Vagina (tissue), 2 donors: Measurements from ENCODE around the gene SUN5. TPM values are rescaled to one million over a fixed set of nuclear protein-coding genes. Genes with fewer than 3 reads are reported as not detected.

Source experiments
- DNase-seq, 2 donors: peaks; one replicate each; pipeline ENCODE4 v3.0.0-alpha.2; 2017; ENCODE audit errors: extremely low spot score in 2 of 2
- H3K27ac ChIP-seq: fragments of 200-600 bp; sonication (generic); one replicate; pipeline ENCODE4 v1.5.1; 2019
- H3K27me3 ChIP-seq: fragments of 200-600 bp; sonication (generic); one replicate; pipeline ENCODE4 v1.5.1; 2019
- H3K36me3 ChIP-seq, 2 donors: fragments of 200-600 bp; sonication (generic); one replicate each; pipeline ENCODE4 v1.5.1; 2017 to 2019
- H3K4me1 ChIP-seq: fragments of 200-600 bp; sonication (generic); one replicate; pipeline ENCODE4 v1.5.1; 2019
- H3K4me3 ChIP-seq, 2 donors: fragments of 200-600 bp; sonication (generic); 1 replicate in 1 of 2; 2 replicates in 1 of 2; pipeline ENCODE4 v1.5.1; 2016 to 2019
- H3K9me3 ChIP-seq: fragments of 200-600 bp; sonication (generic); one replicate; pipeline ENCODE4 v1.5.1; 2019
- POLR2A ChIP-seq, 2 donors: fragments of 450-650 bp; IDR thresholded peaks; one replicate each; pipeline ENCODE4 v1.6.1; 2017; ENCODE audit warnings: antibody characterized with exemption in 2 of 2, mild to moderate bottlenecking in 2 of 2, moderate library complexity in 2 of 2
- POLR2AphosphoS5 ChIP-seq, 2 donors: sonication (generic); formaldehyde crosslinking; IDR thresholded peaks; one replicate each; pipeline ENCODE4 v1.9.0; 2017; ENCODE audit warnings: antibody characterized with exemption in 2 of 2, mild to moderate bottlenecking in 2 of 2, low read depth in 1 of 2; ENCODE audit not compliant: insufficient read depth in 1 of 2
- intact Hi-C: fragments of 100-400 bp; cut with DNase I; formaldehyde crosslinking; loops from one replicate; pipeline ENCODE4 v1.15.1; 2023
- total RNA-seq: library from RNA; depleted of rRNA; stranded (reverse); fragments of >200 nt; gene quantifications from one replicate; pipeline ENCODE4 v1.2.3, GENCODE V29; 2016
- TF ChIP-seq, protein P1 (sequence below), 3 experiments: fragments of 450-650 bp in 2 of 3; fragments of 200-600 bp in 1 of 3; sonication (generic) in 1 of 3; IDR thresholded peaks; one replicate each; pipeline ENCODE4 v1.5.1; 2017 to 2019; ENCODE audit warnings: antibody characterized with exemption in 3 of 3, mild to moderate bottlenecking in 2 of 3, moderate library complexity in 2 of 3

Gene SUN5
- total RNA-seq, 1 donor from 2014 or later: not detected

DNA sequence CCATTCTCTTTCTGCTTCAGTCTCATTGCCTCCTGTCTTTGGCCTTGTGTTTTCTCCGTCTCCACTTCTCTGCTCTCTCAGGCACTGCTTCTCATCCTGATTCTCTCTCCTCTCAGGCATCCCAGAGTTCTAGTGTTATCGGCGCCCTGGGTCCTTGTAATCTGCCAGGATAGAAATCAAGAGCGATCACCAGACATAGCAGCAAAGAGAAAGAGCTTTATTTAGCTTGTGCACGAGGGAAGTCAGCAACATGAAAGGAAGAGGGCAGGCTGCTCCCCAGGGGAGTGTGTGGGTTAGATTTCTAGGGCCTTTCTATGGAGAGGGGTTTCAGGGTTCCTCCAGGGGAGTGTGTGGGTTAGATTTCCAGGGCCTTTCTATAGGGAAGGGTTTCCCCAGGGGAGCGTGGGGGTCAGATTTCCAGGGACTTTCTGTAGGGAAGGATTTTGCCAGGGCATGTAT is 32.5 kb downstream of the SUN5 start:
- Histone ChIP-seq H3K36me3 (no peaks in the 10 kb centered on the region), H3K4me3 (no peak overlapping the region), H3K27ac (no peak overlapping the region), H3K9me3 (no peaks in the 10 kb centered on the region), H3K27me3 (no peaks in the 10 kb centered on the region), H3K4me1 (no peaks in the 10 kb centered on the region)
- DNase-seq: peak in 1 of 2 donors; percentile 44
- no peak for TF ChIP-seq POLR2AphosphoS5 (IDR thresholded peaks at IDR 0.05; ENCODE audit: insufficient read depth in 1 of 2, low read depth in 1 of 2)
- no peak for TF ChIP-seq POLR2A (IDR thresholded peaks at IDR 0.05)
- TF ChIP-seq, protein P1, sequence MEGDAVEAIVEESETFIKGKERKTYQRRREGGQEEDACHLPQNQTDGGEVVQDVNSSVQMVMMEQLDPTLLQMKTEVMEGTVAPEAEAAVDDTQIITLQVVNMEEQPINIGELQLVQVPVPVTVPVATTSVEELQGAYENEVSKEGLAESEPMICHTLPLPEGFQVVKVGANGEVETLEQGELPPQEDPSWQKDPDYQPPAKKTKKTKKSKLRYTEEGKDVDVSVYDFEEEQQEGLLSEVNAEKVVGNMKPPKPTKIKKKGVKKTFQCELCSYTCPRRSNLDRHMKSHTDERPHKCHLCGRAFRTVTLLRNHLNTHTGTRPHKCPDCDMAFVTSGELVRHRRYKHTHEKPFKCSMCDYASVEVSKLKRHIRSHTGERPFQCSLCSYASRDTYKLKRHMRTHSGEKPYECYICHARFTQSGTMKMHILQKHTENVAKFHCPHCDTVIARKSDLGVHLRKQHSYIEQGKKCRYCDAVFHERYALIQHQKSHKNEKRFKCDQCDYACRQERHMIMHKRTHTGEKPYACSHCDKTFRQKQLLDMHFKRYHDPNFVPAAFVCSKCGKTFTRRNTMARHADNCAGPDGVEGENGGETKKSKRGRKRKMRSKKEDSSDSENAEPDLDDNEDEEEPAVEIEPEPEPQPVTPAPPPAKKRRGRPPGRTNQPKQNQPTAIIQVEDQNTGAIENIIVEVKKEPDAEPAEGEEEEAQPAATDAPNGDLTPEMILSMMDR (IDR thresholded peaks at IDR 0.05): no peak
- intact Hi-C loops: no loop called here

DNA sequence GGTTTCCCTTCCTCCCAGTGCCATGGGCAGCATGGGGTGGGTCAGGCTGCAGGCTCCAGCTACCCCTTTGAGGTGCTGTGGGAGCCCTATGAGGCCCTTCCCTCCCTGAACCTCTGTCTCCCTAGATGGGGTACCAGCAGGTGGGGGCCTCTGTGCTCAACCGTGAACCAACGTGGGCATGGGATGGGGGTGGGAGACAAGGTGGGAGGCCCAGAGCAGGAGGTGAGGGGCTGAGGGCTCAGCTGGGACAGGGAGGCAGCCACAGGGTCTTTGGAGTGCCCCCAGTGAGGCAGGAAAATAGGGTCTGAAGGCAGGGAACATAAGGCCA is 33.3 kb downstream of the SUN5 start:
- Histone ChIP-seq H3K4me1 (no peaks in the 10 kb centered on the region), H3K4me3 (no peak overlapping the region), H3K36me3 (no peaks in the 10 kb centered on the region), H3K27me3 (no peaks in the 10 kb centered on the region), H3K27ac (no peak overlapping the region), H3K9me3 (no peaks in the 10 kb centered on the region)
- peak in 1 of 2 donors; percentile 77 for DNase-seq
- TF ChIP-seq POLR2AphosphoS5 (IDR thresholded peaks at IDR 0.05; ENCODE audit: insufficient read depth in 1 of 2, low read depth in 1 of 2) (no peak), POLR2A (IDR thresholded peaks at IDR 0.05) (no peak)
- TF ChIP-seq, protein P1 (IDR thresholded peaks at IDR 0.05): no peak
- intact Hi-C loops: no loop called here

DNA sequence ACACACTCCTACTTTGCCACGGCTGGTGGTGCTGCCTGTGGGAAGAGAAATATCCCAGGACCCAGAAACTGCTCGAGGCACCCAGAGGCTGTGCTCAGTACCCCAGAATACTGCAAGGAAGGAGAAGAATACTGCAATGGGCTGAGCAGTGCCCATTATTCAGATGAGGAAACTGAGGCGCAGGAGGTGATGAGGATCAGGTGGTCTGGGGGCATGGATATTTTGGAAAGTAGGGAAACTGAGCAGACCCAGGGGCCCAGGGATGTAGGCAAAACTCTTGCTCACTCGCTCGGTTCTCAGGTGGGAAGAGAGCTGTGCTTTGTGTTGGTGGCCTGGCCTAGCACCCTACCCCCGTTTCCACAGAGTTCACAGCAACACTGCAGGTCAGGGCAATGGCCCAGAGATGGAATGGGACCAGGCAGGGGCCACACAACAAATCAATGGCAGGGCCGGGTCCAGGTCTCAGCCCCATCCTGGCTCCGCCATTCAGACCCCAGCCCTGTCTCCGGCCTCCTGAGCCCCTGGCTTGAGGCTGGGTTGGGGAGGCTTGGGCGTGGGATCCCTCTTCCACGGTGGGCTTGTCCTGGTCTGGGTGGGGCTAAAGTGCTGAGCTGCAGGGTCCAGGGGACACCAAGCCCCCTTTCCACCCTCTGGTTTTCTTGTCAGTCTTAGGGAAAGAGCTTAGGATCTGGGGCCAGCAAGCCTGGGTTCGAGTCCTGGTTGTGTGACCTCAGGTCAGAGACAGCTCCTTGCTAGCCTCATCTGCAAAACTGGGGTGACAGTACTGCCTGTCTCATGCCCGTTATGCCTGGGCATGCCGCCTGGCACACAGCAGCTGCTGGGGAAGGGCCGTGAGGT is 33.9 kb downstream of the SUN5 start:
- H3K4me1 ChIP-seq: no peaks in the 10 kb centered on the region
- no peaks in the 10 kb centered on the region for H3K36me3 ChIP-seq
- DNase-seq: peak in 1 of 2 donors; percentile 58
- no peak overlapping the region for H3K4me3 ChIP-seq
- H3K27me3 ChIP-seq: no peaks in the 10 kb centered on the region
- H3K9me3 ChIP-seq: no peaks in the 10 kb centered on the region
- TF ChIP-seq POLR2A (IDR thresholded peaks at IDR 0.05) (no peak), POLR2AphosphoS5 (IDR thresholded peaks at IDR 0.05; ENCODE audit: insufficient read depth in 1 of 2, low read depth in 1 of 2) (no peak)
- TF ChIP-seq, protein P1 (IDR thresholded peaks at IDR 0.05): no peak
- intact Hi-C loops: no loop called here
- no peak overlapping the region for H3K27ac ChIP-seq

DNA sequence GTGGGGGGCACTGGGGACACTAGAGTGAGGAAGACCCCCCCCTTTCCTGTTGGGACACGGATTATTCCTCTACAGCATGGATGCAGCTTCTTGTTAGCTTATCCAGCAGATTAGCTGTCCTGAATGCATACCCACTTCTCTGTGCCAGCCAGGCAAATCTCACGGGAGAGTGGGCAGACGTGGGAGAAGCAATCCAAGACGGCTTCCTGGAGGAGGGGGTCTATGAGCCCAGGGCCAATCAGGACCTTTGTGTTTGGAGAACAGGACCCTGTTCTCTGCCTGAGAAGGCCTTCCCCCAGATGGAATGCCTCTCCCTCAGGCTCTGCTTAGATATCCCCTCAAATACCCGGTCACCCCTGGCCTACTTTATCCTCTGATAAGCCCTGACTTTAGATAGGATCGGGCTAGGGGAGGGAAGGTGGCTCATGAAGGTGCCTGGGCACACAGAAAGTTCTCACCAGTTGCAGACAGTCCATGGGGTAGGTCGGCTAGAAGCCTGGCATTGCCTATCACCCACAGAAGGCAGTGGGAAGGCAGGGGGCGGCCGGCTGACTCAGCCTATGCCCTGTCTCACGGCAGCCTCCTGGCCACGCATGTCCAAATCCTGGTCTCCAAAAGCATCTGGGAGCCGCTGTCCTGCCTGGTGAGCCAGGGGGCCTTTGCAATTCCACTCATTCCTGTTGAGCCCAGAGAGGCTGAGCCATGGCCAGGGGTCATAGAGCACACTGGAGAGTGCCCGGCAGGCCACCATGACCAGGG is 34.7 kb downstream of the SUN5 start:
- TF ChIP-seq POLR2AphosphoS5 (IDR thresholded peaks at IDR 0.05; ENCODE audit: insufficient read depth in 1 of 2, low read depth in 1 of 2) (no peak), POLR2A (IDR thresholded peaks at IDR 0.05) (no peak)
- TF ChIP-seq, protein P1 (IDR thresholded peaks at IDR 0.05): no peak
- H3K27ac ChIP-seq: no peak overlapping the region
- intact Hi-C loops: no loop called here
- no peak overlapping the region for H3K4me3 ChIP-seq
- no peaks in the 10 kb centered on the region for H3K27me3 ChIP-seq
- no peaks in the 10 kb centered on the region for H3K4me1 ChIP-seq
- no peaks in the 10 kb centered on the region for H3K36me3 ChIP-seq
- H3K9me3 ChIP-seq: no peaks in the 10 kb centered on the region
- DNase-seq: peak in 1 of 2 donors; percentile 54
